IMR-90 (cell line): ENCODE measurements around the gene ZDHHC11B.

Experiments
- CTCF ChIP-seq: conservative IDR thresholded peaks from 2 replicates; pipeline ENCODE4 v1.5.1; 2012; ENCODE audit warnings: mild to moderate bottlenecking, low read depth, low read length, improper control_type of control experiment
- MAFK ChIP-seq: IDR thresholded peaks from 2 replicates; pipeline ENCODE4 v1.6.1; 2012; ENCODE audit warnings: low read depth, low read length, improper control_type of control experiment
- MAZ ChIP-seq: IDR thresholded peaks from 2 replicates; pipeline ENCODE4 v1.6.1; 2012; ENCODE audit warnings: low read depth, mild to moderate bottlenecking, low read length, improper control_type of control experiment, moderate library complexity, borderline replicate concordance
- MXI1 ChIP-seq: IDR thresholded peaks from 2 replicates; pipeline ENCODE4 v1.6.1; 2012; ENCODE audit warnings: low read depth, mild to moderate bottlenecking, low read length, moderate library complexity, borderline replicate concordance
- POLR2A ChIP-seq: IDR thresholded peaks from 2 replicates; pipeline ENCODE4 v1.6.1; 2012; ENCODE audit warnings: mild to moderate bottlenecking, low read depth, low read length
- RCOR1 ChIP-seq: IDR thresholded peaks from 2 replicates; pipeline ENCODE4 v1.6.1; 2012; ENCODE audit warnings: mild to moderate bottlenecking, low read length, improper control_type of control experiment; ENCODE audit not compliant: insufficient replicate concordance
- TF ChIP-seq, protein P1 (sequence below): fragments of 150-350 bp; IDR thresholded peaks from 2 replicates; pipeline ENCODE4 v1.6.1; 2017; ENCODE audit warnings: mild to moderate bottlenecking, antibody characterized with exemption, low read length, low read depth

DNA sequence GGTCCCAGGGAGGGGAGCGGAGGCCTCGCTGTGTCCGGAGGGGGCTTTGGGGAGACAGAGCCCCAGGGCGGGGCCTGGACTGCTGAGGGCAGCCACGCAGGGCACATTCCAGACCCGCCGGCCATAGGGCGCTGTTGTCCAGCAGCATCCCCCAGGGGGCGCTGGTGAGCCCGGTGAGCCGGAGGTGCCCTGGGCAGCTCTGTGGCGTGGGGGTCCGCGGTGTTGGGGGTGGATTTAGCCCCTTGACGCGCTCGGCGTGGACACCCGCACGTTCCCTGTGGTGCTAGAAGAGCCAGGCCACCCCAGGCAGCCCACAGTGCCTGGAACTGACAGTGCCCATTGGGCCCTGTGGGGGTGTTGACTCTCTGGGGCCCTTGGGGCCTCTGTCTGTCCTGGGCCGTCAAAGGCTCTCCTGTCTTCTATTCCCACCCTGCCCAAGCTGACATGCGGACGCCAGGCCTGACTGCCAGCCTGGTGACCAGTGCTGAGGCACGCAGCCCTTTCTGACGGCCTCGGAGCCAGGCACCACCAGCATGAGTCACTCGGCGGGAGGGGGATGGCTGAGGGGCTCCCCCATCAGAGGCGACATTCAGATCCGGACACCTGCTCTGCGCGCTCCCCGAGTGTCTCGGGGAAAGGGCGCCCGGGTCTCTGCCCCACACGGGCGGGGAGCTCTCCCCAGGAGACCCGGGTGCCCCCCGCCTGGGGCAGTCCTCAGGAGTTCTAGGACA, 115.3 kb downstream of the ZDHHC11B start:
- TF ChIP-seq CTCF (peak; percentile 44), POLR2A (no peak), MXI1 (no peak), MAFK (no peak), MAZ (no peak), RCOR1 (no peak)
- TF ChIP-seq, protein P1, sequence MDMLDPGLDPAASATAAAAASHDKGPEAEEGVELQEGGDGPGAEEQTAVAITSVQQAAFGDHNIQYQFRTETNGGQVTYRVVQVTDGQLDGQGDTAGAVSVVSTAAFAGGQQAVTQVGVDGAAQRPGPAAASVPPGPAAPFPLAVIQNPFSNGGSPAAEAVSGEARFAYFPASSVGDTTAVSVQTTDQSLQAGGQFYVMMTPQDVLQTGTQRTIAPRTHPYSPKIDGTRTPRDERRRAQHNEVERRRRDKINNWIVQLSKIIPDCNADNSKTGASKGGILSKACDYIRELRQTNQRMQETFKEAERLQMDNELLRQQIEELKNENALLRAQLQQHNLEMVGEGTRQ: no peak
